GM21381 (cell line): ENCODE results near the gene CBY1.
A peak's percentile ranks its signal among the peaks of the same experiment; 100 is the strongest.
"Not testable (repeated sequence)": the region's sequence is repeated elsewhere in the genome, so short reads cannot be mapped to it uniquely, and the experiment has no call there.

Experiments
- ATAC-seq: cut with Tn5 transposase; IDR thresholded peaks from one replicate; pipeline ENCODE4 v1.9.1; 2021; ENCODE audit warnings: mild to moderate bottlenecking, moderate library complexity; ENCODE audit not compliant: unreplicated experiment

CBY1 gene

DNA sequence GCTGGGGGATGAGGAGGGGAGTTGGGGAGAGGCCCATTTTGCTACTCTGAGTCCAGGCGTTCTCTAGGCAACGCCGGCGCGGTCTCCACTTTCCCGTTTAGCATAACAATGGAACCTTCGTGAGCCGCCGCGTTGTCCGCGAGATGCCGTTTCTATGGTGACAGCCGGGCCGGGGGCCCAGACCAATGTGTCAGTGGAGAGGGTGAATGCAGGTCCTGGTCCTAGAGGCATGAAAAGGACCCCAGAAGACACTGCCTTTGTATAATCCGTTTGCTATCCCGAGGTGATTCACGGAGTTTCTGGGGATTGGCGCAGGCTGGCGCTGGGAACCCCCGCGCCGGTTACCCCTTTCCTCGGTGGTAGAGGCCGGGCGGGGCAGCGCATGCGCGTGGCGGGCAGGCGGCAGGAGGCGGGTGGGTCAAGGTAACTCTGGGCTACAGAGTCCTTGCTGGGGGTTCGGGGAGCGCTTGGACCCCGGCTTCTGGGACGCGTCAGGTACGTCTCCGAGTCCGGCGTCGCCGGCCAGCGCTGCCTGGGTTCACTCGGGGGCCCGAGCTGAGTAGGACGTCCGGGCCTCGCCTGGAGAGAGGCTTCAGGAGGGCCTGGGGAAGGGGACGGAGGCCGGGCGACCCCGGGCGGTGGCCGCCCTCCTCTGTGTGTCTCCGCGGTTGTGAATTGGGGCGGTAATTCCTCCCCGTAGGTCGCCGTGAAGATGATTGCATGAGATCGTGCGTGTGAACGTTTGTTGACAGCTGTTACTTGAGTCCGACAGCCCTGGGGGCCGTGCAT, at the start of gene CBY1, which contains the start of gene FAM227A:
Gene CBY1, plus strand, starts transcription at position 383 of the 789 bp plus-strand sequence. CDS start 11,417 bp downstream, outside the sequence.
Gene FAM227A, minus strand, starts transcription at position 137 of the 789 bp plus-strand sequence. CDS start 6,224 bp downstream, outside the sequence.
- peak; percentile 88 for ATAC-seq

DNA sequence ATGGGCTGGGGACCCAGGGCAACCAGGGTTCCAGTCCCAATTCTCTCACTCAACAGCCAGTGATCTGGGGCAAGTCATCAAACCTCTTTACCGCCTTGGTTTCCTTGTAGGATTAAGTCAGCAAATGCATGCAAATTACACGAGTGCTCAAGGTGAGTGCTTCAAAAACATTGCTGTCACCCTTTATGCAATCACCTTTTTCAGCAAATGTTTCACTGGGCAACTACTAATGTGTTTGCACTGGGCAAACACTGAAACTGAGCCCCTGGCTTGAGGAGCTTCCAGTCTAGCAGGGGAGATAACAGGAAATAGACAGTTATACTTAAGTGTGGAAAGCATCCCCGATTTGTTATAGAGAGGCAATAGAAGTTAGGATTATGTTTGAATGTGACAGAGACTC, 48.8 kb upstream of the CBY1 start:
- ATAC-seq: no peak

DNA sequence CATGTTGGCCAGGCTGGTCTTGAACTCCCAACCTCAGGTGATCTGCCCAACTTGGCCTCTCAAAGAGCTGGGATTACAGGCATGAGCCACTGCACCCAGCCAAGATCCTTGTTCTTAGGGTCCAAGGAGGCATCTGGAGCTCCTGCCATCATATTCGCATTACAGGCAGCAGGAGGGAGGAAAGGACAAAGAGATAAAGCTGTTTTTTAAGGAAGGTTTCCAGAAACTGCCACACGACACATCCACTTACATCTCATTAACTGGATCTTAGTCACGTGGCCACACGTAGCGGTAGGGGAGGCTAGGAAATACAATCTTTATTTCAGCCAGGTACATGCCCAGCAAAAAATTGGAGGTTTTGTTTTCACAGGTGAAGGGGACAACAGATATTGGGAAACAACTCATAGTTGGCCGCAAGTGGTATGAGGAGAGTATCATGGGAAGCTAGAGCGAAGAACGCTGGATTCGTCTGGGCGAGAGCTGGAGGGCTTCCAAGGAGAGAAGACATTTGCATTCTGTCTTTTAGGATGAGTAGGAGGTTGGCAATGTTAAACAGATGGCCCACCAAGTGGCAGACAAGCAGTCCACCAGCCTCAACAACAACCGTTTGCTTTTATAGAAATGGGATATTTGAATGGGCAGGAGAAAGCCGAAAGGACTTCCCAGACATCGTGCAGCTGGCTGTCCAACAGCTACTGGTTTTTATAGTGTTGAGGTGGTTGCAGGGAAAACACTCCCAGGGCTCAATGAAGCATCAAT, 47.3 kb upstream of the CBY1 start:
- no peak for ATAC-seq

DNA sequence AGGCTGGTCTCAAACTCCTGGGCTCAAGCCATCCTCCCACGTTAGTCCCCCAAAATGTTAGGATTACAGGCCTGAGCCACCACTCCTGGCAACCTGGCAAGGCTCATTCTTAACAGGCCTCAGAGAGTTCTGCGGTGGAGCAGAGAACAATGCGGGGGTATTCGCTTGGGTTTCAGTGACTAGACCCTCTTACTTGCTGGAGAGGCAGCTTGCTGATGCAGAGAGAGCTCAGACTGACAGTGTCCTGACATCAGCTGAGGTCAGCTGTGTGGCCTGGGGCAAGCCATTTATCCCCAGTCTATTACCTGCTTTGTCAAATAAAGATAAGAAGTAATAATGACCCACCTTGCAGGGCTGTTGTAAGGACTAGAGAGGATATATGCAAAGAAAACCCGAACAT, 46.2 kb upstream of the CBY1 start:
- no peak for ATAC-seq

DNA sequence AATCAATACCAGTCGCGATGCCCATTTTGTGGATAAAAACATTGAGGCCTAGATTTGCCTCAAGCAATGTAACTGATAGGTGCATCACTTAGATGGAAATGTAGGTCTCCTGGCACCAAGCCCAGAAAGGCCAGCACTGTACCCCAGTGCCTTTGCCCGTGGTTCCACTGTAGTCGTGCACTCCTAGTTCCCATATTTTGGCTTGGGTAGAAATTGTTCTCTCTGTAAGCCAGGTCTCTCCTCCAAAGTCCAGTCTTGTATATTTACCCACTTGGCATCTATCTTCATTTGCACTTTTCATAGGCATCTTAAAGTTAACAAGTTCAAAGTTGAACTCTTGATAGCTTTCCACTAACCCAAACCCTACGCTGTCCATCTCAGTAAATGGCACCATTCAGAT, 44.9 kb upstream of the CBY1 start:
- no peak for ATAC-seq

DNA sequence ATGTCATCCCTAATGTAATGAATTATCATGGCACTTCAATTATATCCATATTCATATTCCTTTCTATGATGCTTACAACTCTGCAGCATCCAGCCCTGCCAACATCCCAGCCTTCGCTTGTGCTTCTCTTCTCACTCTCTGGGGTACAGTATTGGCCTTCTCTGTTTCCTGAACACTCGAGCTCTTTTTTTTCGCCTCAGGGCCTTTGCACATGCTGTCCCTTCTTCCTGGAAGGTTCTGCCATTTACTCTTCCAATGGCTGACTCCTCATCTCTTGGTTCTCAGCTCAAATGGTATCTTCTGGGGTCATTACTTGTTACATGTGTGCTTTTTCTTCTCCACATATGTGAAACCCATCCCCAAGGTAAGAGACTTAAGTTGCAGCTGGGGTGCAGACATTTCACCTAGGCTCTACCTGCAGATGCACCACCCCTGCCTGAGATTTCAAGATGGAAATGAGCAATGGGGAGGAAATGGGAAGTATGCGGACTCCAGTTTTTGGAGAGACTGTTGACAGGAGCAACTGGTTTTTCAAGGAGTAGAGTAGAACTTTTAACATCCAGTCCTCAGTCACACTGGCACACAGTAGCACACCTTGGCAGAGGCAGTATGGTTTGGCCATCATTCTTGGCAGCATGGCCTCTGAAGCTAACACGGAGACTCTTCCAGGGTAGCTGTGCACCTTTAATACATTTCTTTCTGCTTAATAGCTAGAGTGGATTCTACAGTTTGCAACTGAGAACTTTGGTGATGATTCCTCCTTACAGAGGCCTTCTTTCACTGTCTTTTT, 44.0 kb upstream of the CBY1 start:
- ATAC-seq: no peak

DNA sequence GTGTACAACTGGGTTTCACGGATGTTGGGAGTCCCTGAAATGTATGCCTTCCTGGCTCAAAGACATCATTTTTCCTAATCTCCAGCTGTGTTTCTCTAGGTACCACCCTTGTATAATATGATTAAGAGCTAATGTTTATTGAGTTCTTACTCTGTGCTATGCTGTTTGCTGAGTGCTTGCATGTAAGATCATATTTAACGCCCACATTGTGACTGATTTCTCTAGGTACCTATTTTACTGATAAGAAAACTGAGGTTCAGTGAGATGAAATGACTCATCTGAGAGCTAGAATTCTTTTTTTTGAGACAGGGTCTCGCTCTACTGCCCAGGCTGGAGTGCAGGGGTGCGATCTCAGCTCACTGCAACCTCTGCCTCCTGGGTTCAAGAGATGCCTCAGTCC, 42.9 kb upstream of the CBY1 start:
- no peak for ATAC-seq

DNA sequence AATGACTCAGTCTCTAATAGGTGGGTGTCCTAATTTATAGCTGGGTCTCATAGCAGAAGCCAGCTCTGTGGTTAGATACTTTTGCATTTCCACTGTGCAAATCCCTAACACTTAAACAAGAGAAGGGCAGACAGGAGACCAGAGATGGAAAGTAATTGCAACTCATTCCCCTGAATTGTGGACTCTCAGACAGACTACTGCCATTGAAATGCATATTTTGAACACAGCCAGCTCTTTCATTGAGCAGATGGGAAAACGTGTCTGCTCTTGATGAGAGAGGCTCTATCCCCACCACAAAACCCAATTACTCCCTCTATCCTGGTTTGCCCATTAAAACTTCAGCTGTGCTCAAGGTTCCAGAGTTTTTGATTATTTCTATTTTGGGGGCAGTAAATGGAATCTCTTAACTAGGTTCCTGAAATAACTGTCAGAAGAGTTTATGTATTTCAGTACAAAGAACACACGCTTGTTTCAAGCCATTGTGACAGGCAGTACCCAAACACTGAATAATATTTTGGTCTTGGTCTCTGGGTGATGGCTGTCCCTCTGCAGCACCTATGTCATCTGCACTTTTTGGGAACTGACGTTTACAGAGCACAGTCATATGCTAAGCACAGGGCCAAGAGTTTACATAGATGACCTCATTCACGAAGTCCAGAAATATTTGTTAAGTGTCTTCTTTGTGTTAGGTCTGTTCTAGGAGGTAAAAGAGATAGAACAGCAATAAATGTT, 41.9 kb upstream of the CBY1 start:
- no peak for ATAC-seq

DNA sequence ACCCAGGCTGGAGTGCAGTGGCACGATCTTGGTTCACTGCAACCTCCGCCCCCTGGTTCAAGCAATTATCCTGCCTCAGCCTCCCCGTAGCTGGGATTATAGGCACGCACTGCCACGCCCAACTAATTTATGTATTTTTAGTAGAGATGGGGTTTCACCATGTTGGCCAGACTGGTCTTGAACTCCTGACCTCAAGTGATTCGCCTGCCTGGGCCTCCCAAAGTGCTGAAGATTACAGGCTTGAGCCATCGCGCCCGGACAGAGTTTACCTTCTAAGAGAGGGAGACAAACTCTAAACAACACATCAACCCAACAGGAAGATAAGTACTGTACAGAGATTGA, 41.4 kb upstream of the CBY1 start:
- not testable (repeated sequence) for ATAC-seq

DNA sequence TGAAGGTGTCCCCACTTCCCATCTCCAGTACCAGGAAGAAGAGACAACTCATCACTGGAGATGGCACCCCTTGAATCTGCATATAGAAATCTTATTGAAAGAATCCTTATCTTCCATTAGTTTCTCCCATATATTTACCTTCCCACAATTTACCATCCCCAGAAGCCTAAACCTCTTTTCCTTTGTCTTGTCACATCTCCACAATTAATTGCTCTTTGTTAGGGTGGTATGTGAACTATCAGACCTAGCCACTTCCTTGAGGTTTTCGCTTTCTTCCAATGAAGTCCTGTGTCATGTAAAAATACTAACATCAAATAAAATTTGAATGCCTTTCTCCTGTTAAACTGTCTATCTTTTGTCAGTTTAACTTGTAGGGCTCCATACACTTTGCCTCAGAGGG, 38.2 kb upstream of the CBY1 start:
- ATAC-seq: no peak

DNA sequence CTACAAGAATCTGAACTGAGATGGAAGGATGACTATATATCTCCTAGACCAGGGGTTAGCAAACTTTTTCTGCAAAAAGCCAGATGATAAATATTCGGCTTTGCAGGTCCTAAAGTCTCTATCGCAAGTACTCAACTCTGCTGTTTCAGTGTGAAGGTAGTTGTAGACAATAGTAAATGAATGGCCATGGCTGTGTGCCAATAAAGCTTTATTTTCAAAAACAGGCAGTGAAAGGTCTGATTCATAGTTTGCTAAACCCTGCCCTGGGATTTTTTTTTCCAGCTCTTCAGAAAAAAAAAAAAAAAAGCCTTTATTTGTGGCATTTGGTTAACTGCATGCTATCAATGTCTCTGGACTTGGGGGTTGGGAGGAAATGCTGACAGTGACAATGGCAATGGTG, 37.8 kb upstream of the CBY1 start:
- no peak for ATAC-seq

DNA sequence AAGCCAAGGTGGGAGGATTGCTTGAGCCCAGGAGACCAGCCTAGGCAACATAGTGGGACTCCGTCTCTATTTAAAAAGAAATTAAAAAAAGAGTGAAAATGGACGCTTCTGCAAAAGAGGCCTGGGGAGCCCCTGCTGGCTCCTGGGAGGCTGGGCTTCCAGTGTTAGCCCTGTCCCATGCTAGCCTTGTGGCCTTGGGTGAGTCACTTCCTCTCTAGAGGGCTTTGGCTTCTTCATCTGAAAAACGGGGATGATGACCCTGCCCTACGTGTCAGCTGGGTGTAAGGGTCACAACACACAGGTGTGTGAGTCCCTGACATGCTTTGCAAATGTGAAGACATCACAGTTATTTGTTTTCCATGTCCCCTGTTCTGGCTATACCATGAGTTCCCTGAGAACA, 33.1 kb upstream of the CBY1 start:
- ATAC-seq: no peak

DNA sequence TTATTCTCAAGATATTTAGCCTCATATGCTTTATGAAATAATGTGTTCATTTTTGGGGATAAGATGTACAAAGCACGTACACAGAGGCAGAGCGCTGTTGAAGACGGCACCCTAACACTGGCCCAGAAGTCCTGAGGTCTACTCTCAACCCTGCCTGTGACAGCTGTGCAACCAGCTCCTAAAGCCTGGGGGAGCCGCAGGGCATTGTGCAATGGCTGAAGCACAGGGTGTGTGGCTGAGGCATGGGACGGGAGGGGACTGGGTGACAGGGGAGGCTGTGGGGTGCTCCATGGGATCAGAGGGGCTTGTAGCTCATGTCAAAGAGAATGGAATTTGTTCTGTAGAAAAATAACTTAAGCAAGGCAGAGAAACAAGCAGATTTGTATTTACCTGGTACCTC, 28.0 kb upstream of the CBY1 start:
- ATAC-seq: no peak

DNA sequence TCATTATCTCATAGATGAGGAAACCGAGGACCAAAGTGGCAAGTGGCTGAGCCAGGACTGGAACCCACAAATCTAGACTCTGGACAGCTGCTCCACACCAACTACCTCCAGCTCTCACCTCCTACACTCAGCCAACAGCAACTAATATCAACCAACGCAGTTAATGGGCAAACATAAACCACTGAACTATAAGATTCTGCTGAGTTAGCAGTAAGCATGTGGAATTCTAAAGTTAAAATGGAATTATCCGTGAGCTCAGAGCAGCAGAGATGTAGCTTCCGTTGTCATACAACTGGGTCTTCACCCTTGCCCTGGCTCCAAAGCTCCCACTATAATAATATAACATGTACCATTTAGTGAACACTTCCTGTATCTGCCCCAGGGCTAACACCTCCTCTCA, 27.3 kb upstream of the CBY1 start:
- ATAC-seq: no peak

DNA sequence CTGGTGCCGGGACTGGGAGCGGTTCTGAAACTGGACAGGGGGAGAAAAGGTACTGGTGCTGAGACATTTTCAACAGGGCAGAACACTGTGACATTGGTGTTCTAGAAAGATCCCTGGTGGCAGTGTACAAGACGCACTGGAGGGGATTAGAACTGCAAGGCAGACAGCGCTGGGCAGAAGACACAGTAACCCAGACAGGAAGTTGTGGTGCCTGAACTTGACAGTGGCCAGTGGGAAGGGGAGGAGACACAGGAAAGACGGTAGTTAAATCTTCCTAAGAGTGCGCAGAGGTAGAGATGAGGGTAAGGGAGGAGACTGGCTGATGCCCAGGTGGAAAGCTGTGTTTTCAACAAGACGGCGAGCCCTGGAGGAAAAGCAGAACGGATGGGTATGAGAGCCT, 24.7 kb upstream of the CBY1 start:
- ATAC-seq: no peak

DNA sequence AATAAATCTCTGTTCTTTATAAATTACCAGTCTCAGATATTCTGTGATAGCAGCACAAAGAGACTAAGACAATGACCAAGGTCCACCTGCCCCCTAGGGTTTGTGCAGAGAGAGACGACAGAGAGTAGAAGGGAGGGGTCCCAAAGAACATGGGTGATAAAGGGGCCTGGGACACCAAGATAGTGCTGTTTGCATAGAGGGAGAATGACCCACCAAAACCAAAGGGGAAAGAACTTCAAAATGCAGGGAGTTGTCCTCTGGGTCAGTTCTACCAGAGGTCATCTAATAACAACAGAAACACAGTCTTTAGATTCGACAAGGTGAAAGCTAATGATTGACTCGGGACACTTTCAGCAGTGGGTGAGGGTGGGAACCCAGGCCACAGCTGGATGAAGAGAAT, 23.9 kb upstream of the CBY1 start:
- no peak for ATAC-seq

DNA sequence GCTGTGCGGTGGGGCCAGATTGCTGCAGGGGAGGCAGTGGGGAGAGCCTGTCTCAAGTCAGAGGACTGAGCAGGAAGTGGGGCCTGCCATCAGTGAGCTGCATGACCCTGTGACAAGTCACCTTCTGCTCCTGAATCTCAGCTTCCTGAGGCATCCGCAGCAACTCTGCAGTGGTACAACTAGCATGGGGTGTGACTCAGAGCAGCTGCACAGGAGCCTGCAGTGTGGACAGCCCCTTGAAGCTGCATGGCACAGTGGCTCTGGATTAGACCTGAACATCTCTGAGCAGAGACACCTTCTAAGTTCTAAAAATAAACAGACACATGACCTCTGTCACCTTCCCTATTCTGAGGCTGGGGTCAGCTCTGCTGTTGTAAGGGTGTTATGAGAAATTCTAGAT, 18.2 kb upstream of the CBY1 start:
- no peak for ATAC-seq

DNA sequence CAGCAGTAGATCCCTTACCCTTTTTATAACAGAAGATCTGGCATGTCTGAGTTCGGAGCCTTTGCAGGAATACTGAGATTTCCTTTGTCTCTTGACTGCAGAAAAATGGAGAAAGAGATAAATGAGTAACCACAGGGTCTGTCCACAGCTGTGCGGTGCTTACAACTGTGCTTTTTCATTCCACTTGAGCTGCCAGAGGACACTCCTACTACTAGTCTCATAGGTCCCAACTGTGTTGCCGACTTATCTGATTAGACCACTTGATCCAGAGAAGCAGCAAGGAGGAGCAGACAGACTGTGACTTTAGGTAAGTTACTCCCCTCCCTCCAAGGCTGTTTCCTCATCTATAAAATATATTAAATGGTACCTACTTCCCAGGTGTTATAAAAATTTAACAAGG, 17.7 kb upstream of the CBY1 start:
- no peak for ATAC-seq

DNA sequence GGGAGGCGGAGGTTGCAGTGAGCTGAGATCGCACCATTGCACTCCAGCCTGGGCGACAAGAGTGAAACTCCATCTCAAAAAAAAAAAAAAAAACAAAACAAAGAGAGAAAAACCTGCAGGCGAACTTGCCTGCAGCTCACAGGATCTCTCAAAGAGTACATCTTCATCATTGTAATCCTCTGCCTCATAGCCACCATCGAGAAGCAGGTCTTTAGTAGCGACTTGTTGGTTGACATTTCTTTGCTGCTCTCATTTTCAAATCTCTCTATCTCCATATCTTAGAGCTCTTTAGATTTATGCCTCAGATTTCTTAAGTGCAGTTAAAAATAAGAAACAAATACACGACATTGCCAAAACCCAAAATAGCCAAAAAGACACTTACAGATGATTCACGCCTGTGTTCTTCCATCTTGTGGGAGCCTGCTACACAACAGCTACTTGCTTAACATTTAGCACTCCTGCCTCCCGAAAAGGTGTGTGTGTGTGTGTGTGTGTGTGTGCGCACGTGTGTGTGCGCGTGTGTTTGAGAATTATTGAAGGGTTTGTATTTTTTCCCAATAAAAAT, 14.9 kb upstream of the CBY1 start:
- no peak for ATAC-seq

DNA sequence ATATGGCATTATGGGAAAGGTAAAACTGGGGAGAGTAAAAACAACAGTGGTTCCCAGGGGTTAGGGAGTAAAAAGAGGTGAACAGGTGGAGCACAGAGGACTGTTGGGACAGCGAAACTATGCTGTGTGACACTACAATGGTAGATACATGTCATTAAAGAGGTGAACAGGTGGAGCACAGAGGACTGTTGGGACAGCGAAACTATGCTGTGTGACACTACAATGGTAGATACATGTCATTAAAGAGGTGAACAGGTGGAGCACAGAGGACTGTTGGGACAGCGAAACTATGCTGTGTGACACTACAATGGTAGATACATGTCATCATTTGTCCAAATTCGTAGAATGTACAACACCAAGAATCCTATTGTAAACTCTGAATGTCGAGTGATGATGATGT, 12.2 kb upstream of the CBY1 start:
- not testable (repeated sequence) for ATAC-seq

DNA sequence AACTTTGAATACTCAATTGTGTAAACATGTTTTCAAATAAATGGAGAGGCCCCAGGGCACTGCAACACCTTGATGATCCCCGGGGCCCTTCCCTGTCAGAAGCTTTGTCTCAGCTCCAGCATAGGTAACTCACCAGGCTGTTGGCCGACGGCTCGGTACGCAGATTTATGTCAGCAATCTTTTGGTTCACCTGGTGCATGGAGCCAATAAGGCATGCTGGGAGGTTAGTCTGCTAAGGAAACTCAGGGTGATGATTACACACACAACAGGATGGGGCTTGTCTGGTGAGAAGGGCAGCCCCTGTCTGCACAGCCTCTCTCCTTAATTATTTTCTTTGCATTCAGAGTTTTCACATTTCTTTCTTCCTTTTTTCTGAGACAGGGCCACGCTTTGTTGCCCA, 11.0 kb upstream of the CBY1 start:
- ATAC-seq: no peak
